Activated CD4-positive, alpha-beta memory T cell treated with anti-CD3 and anti-CD28 coated beads, Interleukin-2, amount 10 ng/mL, durations not matched to agents 7 days and 5 days (primary cell): Measurements from ENCODE around the gene GSG1L. TPM values are rescaled to one million over a fixed set of nuclear protein-coding genes. Genes with fewer than 3 reads are reported as not detected.
"Not testable (repeated sequence)": the region's sequence is repeated elsewhere in the genome, so short reads cannot be mapped to it uniquely, and the experiment has no call there.

Experiments used
- CTCF ChIA-PET: fragments of 350-600 bp; sonication (Branson Sonifier 250); formaldehyde crosslinking; loops from one replicate; lab custom pipeline; 2021; ENCODE audit warnings: antibody characterized with exemption, inconsistent platforms; lab: Charles Lee
- POLR2A ChIA-PET: fragments of 350-600 bp; sonication (Branson Sonifier 250); formaldehyde crosslinking; loops from one replicate; lab custom pipeline; 2021; ENCODE audit warnings: antibody characterized with exemption; lab: Charles Lee
- DNase-seq: peaks from one replicate; pipeline ENCODE4 v3.0.0-alpha.2; 2020
- H3K27ac Mint-ChIP-seq: one replicate; pipeline ENCODE4 v1.8.0; 2021; ENCODE audit warnings: mild to moderate bottlenecking, mixed read lengths
- H3K27me3 Mint-ChIP-seq: one replicate; pipeline ENCODE4 v1.8.0; 2021; ENCODE audit warnings: mixed read lengths
- H3K36me3 Mint-ChIP-seq: one replicate; pipeline ENCODE4 v1.8.0; 2021; ENCODE audit warnings: low read depth, mixed read lengths
- H3K4me1 Mint-ChIP-seq: one replicate; pipeline ENCODE4 v1.8.0; 2021; ENCODE audit warnings: mixed read lengths
- H3K4me3 Mint-ChIP-seq: one replicate; pipeline ENCODE4 v1.8.0; 2021; ENCODE audit warnings: mild to moderate bottlenecking, mixed read lengths
- H3K9me3 Mint-ChIP-seq: one replicate; pipeline ENCODE4 v1.8.0; 2021; ENCODE audit warnings: mixed read lengths
- total RNA-seq, 2 experiments: library from RNA; stranded (reverse); gene quantifications; one replicate each; pipeline ENCODE4 v1.2.3, GENCODE V29; 2021

GSG1L gene
- total RNA-seq, 2 experiments from 2014 or later: 0.55 TPM; not detected in 1

- H3K4me3 Mint-ChIP-seq: no peak overlapping the region
- H3K27me3 Mint-ChIP-seq: peaks cover 3% of the 10 kb centered on the region
- H3K9me3 Mint-ChIP-seq: peaks cover 5% of the 10 kb centered on the region
- no peak overlapping the region for H3K27ac Mint-ChIP-seq
- ChIA-PET CTCF (interaction anchor here (0.9 kb wide), 1 partner anchor 425 kb away, joined by 4 read pairs; no protein-coding TSS in a partner anchor), POLR2A (no interaction called here)
- peaks cover 4% of the 10 kb centered on the region for H3K36me3 Mint-ChIP-seq
- no peak for DNase-seq
- H3K4me1 Mint-ChIP-seq: peaks cover 19% of the 10 kb centered on the region
Measured at GRCh38 chr16:27999687-28000086, 63.8 kb downstream of the GSG1L start.

GRCh38 chr16:27995378-27995777 is 68.1 kb downstream of the GSG1L start:
- Mint-ChIP-seq H3K4me1 (peaks cover 25% of the 10 kb centered on the region), H3K4me3 (peak overlapping the region; percentile 28), H3K9me3 (peaks cover 12% of the 10 kb centered on the region), H3K27me3 (peaks cover 2% of the 10 kb centered on the region), H3K27ac (peak overlapping the region; percentile 3), H3K36me3 (peaks cover 15% of the 10 kb centered on the region)
- POLR2A ChIA-PET: no interaction called here
- DNase-seq: peak; percentile 27
- CTCF ChIA-PET: no interaction called here

- no peak for DNase-seq
- Mint-ChIP-seq H3K27me3 (peaks cover 2% of the 10 kb centered on the region), H3K4me1 (peaks cover 25% of the 10 kb centered on the region), H3K27ac (no peak overlapping the region), H3K36me3 (peaks cover 15% of the 10 kb centered on the region), H3K9me3 (peaks cover 12% of the 10 kb centered on the region), H3K4me3 (no peak overlapping the region)
- CTCF ChIA-PET: no interaction called here
- POLR2A ChIA-PET: no interaction called here
Measured at GRCh38 chr16:27994686-27995085, 68.8 kb downstream of the GSG1L start.

GRCh38 chr16:27993587-27993986 is 69.9 kb downstream of the GSG1L start:
- H3K9me3 Mint-ChIP-seq: peaks cover 12% of the 10 kb centered on the region
- no peak overlapping the region for H3K27ac Mint-ChIP-seq
- ChIA-PET POLR2A (no interaction called here), CTCF (no interaction called here)
- no peak for DNase-seq
- H3K4me3 Mint-ChIP-seq: no peak overlapping the region
- peaks cover 25% of the 10 kb centered on the region for H3K4me1 Mint-ChIP-seq
- H3K36me3 Mint-ChIP-seq: peaks cover 15% of the 10 kb centered on the region
- peaks cover 2% of the 10 kb centered on the region for H3K27me3 Mint-ChIP-seq

GRCh38 chr16:27991876-27992275 is 71.6 kb downstream of the GSG1L start:
- CTCF ChIA-PET: no interaction called here

GRCh38 chr16:27985981-27986380 is 77.5 kb downstream of the GSG1L start:
- DNase-seq: no peak
- H3K9me3 Mint-ChIP-seq: no peaks in the 10 kb centered on the region
- no peak overlapping the region for H3K4me3 Mint-ChIP-seq
- CTCF ChIA-PET: no interaction called here
- no peaks in the 10 kb centered on the region for H3K4me1 Mint-ChIP-seq
- peaks cover 6% of the 10 kb centered on the region for H3K27me3 Mint-ChIP-seq
- no peaks in the 10 kb centered on the region for H3K36me3 Mint-ChIP-seq
- POLR2A ChIA-PET: no interaction called here
- H3K27ac Mint-ChIP-seq: no peak overlapping the region

More at GRCh38 chr16:27991876-27992275, 71.6 kb downstream of the GSG1L start:
- no peak overlapping the region for H3K27ac Mint-ChIP-seq
- DNase-seq: no peak
- H3K4me1 Mint-ChIP-seq: peaks cover 25% of the 10 kb centered on the region
- H3K9me3 Mint-ChIP-seq: peaks cover 12% of the 10 kb centered on the region
- H3K27me3 Mint-ChIP-seq: peaks cover 2% of the 10 kb centered on the region
- POLR2A ChIA-PET: no interaction called here
- H3K4me3 Mint-ChIP-seq: no peak overlapping the region
- H3K36me3 Mint-ChIP-seq: peaks cover 15% of the 10 kb centered on the region

- H3K36me3 Mint-ChIP-seq: no peaks in the 10 kb centered on the region
- H3K27ac Mint-ChIP-seq: no peak overlapping the region
- H3K4me3 Mint-ChIP-seq: no peak overlapping the region
- ChIA-PET POLR2A (no interaction called here), CTCF (no interaction called here)
- H3K4me1 Mint-ChIP-seq: no peaks in the 10 kb centered on the region
- peaks cover 6% of the 10 kb centered on the region for H3K27me3 Mint-ChIP-seq
- no peak for DNase-seq
- no peaks in the 10 kb centered on the region for H3K9me3 Mint-ChIP-seq
Measured at GRCh38 chr16:27984121-27984520, 79.4 kb downstream of the GSG1L start.

- H3K4me3 Mint-ChIP-seq: no peak overlapping the region
- POLR2A ChIA-PET: no interaction called here
- peaks cover 6% of the 10 kb centered on the region for H3K27me3 Mint-ChIP-seq
- no peak for DNase-seq
- CTCF ChIA-PET: interaction anchor here (0.9 kb wide), 1 partner anchor 87 kb away, joined by 3 read pairs; no protein-coding TSS in a partner anchor
- no peaks in the 10 kb centered on the region for H3K4me1 Mint-ChIP-seq
- H3K27ac Mint-ChIP-seq: no peak overlapping the region
- no peaks in the 10 kb centered on the region for H3K9me3 Mint-ChIP-seq
- H3K36me3 Mint-ChIP-seq: no peaks in the 10 kb centered on the region
Measured at GRCh38 chr16:27983244-27983643, 80.3 kb downstream of the GSG1L start.

GRCh38 chr16:27982184-27982583 is 81.3 kb downstream of the GSG1L start:
- CTCF ChIA-PET: interaction anchor here (1.4 to 1.6 kb wide), 2 partner anchors 10 to 89 kb away, joined by 5 read pairs; no protein-coding TSS in a partner anchor
- Mint-ChIP-seq H3K27ac (no peak overlapping the region), H3K27me3 (peaks cover 6% of the 10 kb centered on the region), H3K4me3 (no peak overlapping the region), H3K36me3 (no peaks in the 10 kb centered on the region), H3K4me1 (no peaks in the 10 kb centered on the region), H3K9me3 (no peaks in the 10 kb centered on the region)
- DNase-seq: no peak
- POLR2A ChIA-PET: no interaction called here

GRCh38 chr16:27980919-27981700 is 82.4 kb downstream of the GSG1L start:
- Mint-ChIP-seq H3K27ac (no peak overlapping the region), H3K27me3 (peaks cover 14% of the 10 kb centered on the region), H3K9me3 (no peaks in the 10 kb centered on the region), H3K36me3 (no peaks in the 10 kb centered on the region), H3K4me3 (no peak overlapping the region), H3K4me1 (no peaks in the 10 kb centered on the region)
- DNase-seq: no peak
- ChIA-PET CTCF (interaction anchor here (1.4 to 1.6 kb wide), 2 partner anchors 9 to 90 kb away, joined by 5 read pairs; no protein-coding TSS in a partner anchor), POLR2A (no interaction called here)

- H3K4me3 Mint-ChIP-seq: no peak overlapping the region
- H3K4me1 Mint-ChIP-seq: no peaks in the 10 kb centered on the region
- no peak overlapping the region for H3K27ac Mint-ChIP-seq
- ChIA-PET POLR2A (no interaction called here), CTCF (no interaction called here)
- no peaks in the 10 kb centered on the region for H3K36me3 Mint-ChIP-seq
- no peak for DNase-seq
- H3K9me3 Mint-ChIP-seq: no peaks in the 10 kb centered on the region
- peaks cover 18% of the 10 kb centered on the region for H3K27me3 Mint-ChIP-seq
Measured at GRCh38 chr16:27980076-27980775, 83.3 kb downstream of the GSG1L start.

GRCh38 chr16:27979668-27980067 is 83.8 kb downstream of the GSG1L start:
- H3K4me3 Mint-ChIP-seq, CTCF ChIA-PET, H3K9me3 Mint-ChIP-seq: not testable (repeated sequence)

GRCh38 chr16:27978876-27979275 is 84.6 kb downstream of the GSG1L start:
- Mint-ChIP-seq H3K4me1 (no peaks in the 10 kb centered on the region), H3K4me3 (no peak overlapping the region), H3K27ac (no peak overlapping the region), H3K27me3 (peaks cover 18% of the 10 kb centered on the region), H3K9me3 (no peaks in the 10 kb centered on the region), H3K36me3 (no peaks in the 10 kb centered on the region)
- CTCF ChIA-PET: interaction anchor here (0.6 kb wide), 1 partner anchor 61 kb away, joined by 3 read pairs; no protein-coding TSS in a partner anchor
- POLR2A ChIA-PET: no interaction called here
- DNase-seq: no peak

More at GRCh38 chr16:27979668-27980067, 83.8 kb downstream of the GSG1L start:
- H3K4me1 Mint-ChIP-seq, POLR2A ChIA-PET, H3K36me3 Mint-ChIP-seq, H3K27ac Mint-ChIP-seq, DNase-seq: not testable (repeated sequence)
- peaks cover 18% of the 10 kb centered on the region for H3K27me3 Mint-ChIP-seq
